Measurements from ENCODE around the gene VAV3.

DNA sequence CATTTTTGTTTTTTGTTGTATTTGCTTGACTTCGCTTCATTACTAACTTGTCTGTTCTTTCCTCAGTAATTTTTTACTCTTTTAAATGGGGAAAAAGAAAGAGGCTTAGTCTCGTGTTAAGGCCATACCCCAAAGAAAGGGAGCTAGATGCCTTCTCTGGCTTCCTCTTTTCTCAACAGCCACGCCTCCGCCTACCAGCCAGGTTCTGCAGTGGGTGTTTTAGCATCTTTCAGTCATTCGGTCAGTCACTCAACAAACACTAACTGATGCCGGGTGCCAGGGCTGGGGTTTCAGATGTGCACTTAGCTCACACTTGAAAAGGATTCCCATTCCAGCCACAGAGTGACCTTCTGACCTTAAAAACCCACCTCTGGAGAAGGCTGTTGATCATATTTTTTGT, 46.3 kb upstream of the VAV3 start:
- TF ChIP-seq, protein P1, sequence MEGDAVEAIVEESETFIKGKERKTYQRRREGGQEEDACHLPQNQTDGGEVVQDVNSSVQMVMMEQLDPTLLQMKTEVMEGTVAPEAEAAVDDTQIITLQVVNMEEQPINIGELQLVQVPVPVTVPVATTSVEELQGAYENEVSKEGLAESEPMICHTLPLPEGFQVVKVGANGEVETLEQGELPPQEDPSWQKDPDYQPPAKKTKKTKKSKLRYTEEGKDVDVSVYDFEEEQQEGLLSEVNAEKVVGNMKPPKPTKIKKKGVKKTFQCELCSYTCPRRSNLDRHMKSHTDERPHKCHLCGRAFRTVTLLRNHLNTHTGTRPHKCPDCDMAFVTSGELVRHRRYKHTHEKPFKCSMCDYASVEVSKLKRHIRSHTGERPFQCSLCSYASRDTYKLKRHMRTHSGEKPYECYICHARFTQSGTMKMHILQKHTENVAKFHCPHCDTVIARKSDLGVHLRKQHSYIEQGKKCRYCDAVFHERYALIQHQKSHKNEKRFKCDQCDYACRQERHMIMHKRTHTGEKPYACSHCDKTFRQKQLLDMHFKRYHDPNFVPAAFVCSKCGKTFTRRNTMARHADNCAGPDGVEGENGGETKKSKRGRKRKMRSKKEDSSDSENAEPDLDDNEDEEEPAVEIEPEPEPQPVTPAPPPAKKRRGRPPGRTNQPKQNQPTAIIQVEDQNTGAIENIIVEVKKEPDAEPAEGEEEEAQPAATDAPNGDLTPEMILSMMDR (IDR thresholded peaks at IDR 0.05; ENCODE audit: insufficient read depth, low read depth, low read length): no peak
- TF ChIP-seq EZH2 (IDR thresholded peaks at IDR 0.05; ENCODE audit: insufficient read depth, low read length): no peak

Data from astrocyte (in vitro differentiated cells and primary cell).